Amygdala (tissue), 56 donors: Measurements from ENCODE around the gene ADAMTSL1.
"Not testable (repeated sequence)": the region's sequence is repeated elsewhere in the genome, so short reads cannot be mapped to it uniquely, and the experiment has no call there.

Experiments
- DNase-seq, 56 donors: peaks; one replicate each; lab custom pipeline; 2025; lab: John Stamatoyannopoulos, UW

ADAMTSL1 gene

DNA sequence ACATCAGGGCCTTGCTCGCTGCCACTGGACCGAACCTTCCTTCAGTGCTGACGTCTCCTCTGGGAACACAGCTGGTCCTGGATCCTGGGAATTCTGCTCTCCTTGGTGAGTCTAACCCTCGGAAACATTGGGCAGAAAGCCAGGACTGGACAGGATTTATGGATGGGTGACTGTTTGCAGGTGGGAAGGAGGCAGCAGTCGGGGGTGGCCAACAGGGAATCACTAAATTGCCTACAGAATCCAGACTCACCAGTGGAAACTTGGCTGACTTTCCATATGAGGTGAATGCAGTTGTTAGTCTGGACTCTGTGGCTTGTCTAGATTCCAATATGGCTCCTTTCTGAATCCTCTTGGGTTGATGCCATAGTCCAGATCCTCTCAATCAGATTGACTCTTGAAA lies 355.9 kb downstream of the ADAMTSL1 start:
- no peak for DNase-seq

DNA sequence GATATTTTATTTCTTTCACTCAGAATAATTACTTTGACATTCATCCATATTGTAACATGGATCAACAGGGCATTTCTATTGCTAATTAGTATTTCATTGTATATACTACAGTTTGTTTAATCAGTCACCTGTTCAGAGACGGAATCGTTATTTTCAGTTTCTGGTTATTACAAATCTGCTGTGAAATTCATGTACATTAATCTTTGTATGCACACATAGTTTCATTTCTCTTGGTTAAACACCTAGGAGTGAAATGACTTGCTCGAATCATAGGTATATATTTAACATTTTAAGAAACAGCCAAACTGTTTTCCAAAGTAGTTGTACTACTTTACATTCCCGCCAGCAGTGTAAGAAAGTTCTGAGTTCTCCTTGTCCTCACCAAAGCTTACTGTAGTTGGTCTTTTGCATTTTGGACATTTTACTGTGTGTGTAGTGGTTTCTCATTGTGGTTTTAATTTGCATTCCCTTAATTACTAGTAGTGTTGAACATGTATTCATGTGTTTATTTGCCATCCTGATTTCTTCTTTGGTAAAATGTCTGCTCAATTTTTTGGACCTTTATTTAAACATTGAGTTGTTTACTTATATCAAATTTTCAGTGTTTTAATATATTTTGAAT lies 360.9 kb downstream of the ADAMTSL1 start:
- no peak for DNase-seq

DNA sequence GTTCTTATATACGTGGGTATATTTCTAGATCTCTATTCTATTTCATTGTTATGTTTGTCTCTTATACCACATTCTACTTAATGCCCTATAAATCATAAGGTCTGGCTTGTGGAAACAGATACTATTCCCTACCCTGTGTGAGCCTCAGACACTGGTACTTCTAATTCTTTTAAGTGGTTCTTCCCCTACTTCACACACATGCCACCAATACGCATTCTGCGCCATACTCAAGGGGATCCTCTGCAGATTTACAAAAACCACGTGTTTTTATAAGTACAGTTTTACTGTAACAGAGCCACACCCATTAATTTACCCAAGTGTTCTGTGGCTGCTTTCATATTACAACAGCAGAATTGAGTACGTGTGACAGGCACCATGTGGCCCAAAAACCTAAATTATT lies 363.4 kb downstream of the ADAMTSL1 start:
- DNase-seq: no peak

DNA sequence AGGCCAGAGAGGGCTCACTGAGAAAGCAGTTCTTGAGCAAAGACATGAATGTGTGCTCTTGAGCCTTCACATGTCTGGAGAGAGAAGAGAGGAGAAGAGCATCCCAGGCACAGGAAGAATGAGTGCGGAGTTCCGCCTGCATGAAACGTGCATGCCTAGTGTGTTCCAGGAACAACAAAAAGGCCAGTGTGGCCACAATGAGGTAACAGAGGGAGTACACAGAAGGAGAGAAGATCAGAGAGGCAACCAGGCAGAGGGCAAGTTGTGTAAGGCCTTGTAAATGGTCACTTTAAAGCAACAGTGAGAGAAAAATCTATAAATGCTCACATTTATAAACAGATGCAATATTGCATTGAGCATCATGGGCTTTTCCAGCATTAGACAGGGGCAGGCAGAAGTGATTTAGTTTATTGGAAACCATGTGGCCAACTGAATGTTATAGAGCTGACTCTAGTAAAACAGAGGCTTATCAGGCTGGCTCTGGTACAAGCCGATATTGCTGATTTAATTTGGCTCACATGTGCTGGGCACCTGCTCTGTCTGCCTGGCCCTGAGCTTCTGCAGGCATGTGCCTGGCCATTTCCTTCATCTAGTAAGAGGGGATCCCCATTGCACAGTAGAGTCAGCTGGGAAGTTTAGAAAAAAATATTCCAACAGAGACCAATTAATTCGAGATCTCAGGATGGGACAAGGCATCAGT lies 373.8 kb downstream of the ADAMTSL1 start:
- DNase-seq: no peak

DNA sequence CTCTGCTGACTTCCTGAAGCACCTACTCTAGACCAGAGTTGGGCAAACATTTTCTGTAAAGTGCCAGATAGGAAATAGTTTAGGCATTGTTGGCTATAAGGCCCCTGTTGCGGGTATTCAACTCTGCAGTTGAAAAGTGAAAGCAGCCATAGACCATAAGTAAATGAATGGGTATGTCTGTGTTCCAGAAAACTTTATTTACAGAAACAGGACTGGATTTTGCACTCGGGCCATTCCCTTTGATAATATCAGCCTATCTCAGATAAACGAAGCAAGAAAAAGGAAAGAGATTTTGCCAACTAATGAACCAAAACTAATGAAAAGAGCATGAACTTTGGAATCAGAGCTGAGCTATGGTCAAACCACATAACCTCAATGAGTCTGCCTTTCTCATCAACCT lies 374.7 kb downstream of the ADAMTSL1 start:
- no peak for DNase-seq

DNA sequence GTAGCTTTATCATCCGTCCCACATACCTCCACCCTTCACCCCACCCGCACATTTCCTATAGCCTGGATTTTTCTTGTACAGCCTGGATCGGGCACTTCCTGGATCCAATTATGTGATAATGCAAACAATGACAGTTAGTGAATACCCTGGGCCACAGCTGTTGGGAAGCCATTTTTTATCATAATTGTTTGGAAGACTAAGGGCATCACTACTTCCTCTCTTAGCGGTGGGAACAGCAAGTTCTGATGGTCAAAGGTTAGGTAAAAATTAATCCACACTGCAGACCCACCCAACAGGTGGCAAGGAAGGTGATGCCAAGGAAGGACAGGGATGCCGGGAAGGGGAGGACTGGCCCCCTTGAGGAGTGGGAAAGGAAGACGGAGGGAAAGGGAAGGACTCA lies 375.3 kb downstream of the ADAMTSL1 start:
- no peak for DNase-seq

DNA sequence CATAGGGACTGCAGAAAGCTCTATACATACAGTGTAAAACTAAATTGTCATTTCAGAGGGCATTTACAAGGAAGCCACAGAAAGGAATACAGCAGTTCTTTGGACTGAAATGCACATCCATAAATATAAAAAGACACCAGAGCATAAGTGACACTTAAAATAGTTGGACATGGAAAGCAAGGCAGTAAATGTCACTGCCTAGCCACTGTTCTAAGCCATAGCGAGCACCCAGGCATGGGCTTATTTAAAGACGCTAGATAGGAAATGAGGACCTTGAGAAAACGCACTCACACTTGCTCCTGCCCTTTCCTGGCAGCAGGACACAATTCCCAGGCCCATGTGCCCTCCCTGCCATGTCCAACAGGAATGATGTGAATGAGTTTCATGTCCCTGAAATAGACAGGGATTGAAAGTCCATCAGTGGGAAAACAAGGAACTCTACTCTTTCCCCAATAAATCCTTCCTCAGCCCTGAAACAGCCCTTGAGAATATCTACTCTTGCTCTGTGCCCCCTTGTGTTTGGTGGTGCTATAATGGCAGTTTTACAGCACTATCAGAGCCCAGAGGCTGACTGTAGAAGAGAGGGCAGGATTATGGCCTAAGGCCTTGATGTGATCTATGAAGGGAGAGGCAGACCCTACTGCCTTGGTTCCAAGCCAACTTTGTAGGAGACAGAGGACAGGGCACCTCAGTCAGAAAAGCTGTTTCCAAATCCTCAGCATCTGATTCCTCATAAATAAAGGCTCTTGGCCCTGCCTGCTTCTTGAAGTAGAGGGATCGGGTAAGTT lies 376.1 kb downstream of the ADAMTSL1 start:
- no peak for DNase-seq

DNA sequence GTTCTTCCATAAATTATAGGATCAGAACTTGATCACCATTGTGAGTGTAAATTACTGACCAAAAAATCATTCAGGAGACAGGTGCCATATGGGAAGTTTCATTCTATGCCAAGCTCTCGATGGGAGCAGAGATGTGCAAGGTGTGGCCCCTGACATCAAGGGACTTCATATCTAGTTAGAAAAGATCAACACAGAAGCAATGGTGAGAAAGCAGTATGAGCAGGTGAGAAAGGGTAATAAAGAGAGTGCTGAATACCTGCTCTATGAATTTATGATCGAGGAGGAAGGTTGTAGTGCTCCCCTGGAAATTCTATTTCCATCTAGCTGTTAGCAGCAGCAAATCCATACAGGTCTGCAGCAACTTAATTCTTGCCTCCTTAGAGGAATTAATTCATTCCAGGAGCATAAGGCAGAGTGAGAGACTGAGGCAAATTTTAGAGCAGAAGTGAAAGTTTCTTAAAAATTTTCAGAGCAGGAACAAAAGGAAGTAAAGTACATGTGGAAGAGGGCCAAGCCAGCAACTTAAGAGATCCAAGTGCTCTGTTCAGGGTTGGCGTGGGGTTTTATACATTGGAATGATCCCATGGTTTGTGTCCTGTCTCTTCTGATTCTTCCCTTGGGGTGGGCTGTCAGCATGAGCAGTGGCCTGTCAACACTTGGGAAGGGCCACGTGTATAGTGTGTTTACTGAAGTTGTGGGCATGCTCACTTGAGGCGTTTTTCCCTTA lies 377.3 kb downstream of the ADAMTSL1 start:
- DNase-seq: no peak

DNA sequence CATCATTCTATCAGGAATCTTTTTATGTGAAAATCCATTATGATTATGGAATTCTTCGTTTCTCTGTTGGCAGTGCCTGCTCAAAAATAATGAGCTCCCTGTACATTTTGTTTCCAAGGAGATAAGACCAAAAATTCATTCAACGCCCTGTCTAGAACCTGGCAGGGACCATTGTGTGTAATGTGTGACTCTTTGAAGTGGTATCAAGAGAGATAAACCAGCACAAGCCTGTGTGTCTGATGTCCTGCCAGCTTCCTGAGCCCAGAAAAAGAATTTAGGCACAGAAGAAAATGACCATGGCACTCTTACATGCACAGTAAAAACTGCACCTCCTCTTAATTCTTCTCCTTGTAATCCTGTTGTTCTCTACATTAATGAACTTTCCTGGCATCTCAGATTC lies 381.7 kb downstream of the ADAMTSL1 start:
- DNase-seq: peak in 1 of 56 donors; percentile 4

DNA sequence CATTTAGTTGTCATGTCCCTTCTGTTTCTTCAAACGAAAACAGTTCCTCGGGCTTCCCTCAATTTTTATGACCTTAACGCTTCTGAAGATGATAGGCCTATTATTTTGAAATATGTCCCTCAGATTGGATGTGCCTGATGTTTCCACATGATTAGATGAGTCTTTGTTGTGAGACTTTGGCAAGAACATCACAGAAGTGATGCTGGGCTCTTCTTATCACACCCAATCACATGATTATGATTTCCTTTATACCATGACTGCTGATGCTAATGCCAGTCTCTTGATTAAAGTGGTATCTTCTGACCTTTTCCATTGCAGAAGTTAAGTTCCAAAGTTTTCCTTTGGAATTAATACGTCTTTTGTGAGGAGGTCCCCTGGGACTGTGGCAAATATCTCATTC lies 383.4 kb downstream of the ADAMTSL1 start:
- DNase-seq: no peak

DNA sequence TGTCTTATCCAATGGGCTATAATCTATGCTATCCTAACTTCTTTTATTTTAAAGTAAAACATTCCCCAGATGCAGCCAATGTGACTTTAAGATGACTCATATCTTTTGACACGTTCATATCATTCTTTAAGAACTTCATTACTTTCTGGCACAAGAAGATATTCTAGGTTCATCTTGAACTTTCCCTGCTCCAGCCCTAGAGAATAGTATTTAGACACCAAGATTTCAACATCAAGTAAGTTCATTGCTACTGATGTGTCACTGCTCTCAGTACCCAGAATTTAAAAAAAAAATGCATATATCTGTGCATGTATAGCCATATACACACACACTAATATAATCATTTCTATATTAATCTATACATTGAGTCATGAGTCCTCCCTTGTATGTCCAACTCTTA lies 383.8 kb downstream of the ADAMTSL1 start:
- no peak for DNase-seq

DNA sequence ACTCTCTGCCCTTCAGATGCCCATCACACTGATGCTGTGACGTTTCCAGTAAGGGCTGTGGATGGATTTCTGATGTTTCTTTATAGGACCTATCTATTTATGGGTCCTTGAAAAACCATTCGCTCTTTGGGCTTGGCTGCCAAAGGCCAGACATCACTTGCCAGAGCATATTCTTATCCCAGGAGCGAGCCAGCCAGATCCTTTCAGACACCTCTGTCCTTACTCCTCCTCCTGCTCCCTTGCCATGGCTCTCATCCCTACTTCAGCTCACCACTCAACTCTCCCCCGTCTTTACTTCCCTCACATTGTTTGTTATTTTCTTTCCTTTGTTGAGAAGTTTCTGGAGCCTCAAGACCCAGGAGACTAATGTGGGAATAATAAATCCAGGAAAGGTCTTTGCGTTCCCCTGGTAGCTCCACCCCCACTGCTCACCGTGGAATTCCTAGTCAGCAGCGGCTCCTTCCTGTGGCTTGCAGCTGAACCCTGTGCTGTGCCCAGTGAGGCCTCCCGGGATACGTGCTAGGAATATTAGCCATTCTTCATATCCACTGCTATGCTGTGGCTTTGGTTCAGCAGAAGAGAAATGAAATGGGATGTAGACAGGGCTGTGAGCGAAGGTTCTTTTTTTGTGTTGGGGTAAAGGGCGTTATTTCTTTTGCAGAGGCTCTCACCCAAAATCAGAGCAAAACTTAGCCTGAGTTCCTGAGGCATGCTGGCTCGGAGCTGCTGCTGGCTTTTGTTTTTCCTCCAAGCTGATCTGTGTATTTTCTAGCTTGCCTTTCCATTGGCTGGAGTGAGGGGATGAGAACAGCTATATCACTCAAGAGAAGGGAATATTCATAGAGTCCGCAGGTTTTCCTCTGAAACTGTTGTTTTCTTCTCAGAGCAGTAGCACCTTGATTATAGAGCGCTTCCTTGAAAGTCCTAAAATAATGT lies 387.9 kb downstream of the ADAMTSL1 start:
- peak in 16 of 56 donors; percentile 1 to 21 (median 6) for DNase-seq

DNA sequence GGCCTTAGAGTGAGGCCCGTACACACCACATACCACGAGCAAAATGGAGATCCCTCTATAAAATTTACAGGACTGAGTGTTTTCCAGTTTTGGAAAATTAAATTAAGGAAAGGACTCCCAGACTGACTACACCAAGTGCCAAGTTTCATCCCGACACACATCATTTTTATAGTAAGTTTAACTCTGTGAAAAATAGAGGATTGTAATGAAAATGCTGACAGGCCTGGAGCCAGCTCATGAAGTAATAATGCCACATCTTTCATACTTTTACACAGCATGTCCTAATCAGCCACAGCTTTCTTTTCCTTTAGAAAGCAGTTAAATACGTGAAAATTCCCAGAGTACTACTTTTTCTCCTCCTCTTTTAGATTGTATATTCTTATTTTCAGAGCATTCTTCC lies 389.8 kb downstream of the ADAMTSL1 start:
- no peak for DNase-seq

DNA sequence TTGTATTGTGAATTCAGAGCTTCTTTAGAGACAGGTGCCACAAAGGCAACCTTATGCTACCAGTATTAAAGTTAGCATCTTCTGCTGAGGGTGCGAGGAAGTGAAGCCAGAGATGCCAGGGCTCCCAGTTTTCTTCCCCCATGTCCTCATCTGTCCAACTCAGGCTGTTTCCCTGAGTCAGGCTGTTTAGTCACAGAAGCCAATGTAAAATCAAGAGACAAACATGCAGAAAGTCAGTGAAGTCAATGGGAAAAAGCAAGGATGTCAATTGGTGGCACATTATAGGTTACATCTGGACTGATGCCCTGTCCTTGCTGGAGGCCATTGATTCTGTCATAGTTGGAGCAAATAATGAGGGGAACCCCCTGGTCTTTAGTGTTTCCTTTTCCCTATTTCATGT lies 390.6 kb downstream of the ADAMTSL1 start:
- DNase-seq: no peak

DNA sequence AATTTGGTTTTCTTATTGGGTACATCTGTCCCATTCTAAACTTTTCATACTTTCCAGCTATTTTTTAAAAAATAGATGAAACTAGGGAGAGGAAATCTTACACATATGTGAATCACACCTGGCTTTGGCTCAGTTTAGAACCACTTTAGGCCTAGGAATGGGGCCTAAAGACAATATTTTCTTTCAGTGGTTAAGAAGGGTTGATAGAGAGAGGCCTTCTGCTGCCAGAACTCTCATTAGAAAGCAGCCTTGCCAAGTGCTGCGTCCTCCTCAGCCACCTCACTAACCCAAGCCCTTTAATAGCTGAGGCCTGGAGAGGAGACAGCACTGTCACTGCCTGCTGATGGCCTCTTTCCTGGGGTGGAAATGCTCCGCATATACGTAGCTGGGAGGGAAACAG lies 391.6 kb downstream of the ADAMTSL1 start:
- DNase-seq: no peak

DNA sequence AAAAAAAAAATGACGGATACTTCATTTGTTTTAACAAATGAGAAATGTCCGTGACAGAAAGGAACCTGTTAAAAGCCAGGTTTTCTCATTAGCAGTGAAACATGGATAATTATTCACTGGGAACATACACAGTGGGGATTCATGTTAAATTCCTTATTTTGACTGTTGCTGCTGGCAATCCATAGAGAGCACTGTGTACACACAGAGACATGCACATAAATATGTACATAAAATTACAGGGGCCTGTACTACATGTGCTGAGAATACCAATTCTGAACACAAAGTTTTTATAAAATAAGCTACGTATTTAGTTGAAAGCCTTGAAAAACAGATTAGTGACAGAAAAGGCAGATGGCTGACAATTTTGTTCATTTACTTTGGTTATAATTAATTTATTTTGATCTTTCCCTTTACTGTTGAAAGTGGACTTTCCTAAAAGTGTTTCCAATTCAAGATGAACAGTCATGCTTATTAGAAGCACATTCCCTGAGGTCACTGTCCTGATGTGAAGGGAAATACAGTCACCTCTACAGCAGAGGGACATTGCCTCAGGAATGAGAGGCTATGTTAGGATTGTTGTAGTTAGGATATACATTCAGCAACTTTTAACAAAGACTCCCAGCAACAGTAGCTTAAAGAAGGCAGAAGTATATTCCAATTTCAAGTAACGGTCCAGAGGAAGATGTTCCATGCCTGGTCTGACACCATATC lies 392.3 kb downstream of the ADAMTSL1 start:
- no peak for DNase-seq

DNA sequence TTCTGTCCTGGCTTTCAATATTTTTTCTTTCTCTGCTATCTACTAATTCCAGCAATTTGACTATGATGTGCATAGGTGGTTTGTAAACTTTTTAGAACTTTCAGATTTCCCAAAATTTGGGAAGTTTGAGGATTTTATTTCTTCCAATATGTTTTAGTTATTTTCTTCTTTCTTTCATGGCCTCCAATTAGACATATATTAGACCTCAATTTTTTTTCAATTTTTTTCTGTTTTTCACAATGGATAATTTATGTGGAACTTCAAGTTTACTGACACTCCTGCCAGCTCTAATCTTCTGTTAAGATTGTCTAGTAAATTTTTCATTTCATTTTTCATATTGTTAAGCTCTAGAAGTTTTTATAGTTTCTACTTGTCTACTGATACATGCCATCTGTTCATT lies 395.8 kb downstream of the ADAMTSL1 start:
- DNase-seq: no peak

DNA sequence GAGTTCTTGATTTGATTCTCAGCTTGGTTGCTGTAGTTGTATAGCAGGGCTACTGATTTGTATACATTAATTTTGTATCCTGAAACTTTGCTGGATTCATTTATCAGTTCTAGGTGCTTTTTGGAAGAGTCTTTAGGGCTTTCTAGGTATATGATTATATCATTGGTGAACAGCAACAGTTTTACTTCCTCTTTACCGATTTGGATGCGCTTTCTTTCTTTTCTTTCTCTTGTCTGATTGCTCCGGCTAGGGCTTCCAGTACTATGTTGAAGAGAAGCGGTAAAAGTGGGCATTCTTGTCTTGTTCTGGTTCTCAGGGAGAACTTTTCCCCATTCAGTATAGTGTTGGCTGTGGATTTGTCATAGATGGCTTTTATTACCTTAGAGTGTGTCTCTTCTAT lies 400.1 kb downstream of the ADAMTSL1 start:
- no peak for DNase-seq

DNA sequence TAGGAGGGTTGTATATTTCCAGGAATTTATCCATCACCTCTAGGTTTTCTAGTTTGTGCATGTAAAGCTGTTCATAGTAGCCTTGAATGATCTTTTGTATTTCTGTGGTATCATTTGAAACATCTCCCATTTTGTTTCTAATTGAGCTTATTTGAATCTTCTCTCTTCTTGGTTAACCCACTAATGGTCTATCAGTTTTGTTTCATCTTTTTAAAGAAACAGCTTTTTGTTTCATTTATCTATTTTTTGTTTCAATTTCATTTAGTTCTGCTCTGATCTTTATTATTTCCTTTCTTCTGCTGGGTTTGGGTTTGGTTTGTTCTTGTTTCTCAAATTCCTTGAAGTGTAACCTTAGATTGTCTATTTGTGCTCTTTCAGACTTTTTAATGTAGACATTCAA lies 401.0 kb downstream of the ADAMTSL1 start:
- DNase-seq: not testable (repeated sequence)
